Ishikawa (cell line): ENCODE results near the gene CD86.

Experiments used
- CEBPB ChIP-seq: IDR thresholded peaks from 2 replicates; pipeline ENCODE4 v1.6.1; 2012
- CREB1 ChIP-seq: IDR thresholded peaks from 2 replicates; pipeline ENCODE4 v1.6.1; 2012; ENCODE audit warnings: low read depth
- EGR1 ChIP-seq: IDR thresholded peaks from 2 replicates; pipeline ENCODE4 v1.6.1; 2012
- EP300 ChIP-seq: IDR thresholded peaks from 2 replicates; pipeline ENCODE4 v1.6.1; 2012; ENCODE audit warnings: borderline replicate concordance
- FOXM1 ChIP-seq: IDR thresholded peaks from 2 replicates; pipeline ENCODE4 v1.6.1; 2012; ENCODE audit warnings: low read depth, borderline replicate concordance
- NFIC ChIP-seq: IDR thresholded peaks from 2 replicates; pipeline ENCODE4 v1.6.1; 2012
- RAD21 ChIP-seq: IDR thresholded peaks from 2 replicates; pipeline ENCODE4 v1.6.1; 2012; ENCODE audit warnings: low read depth
- TAF1 ChIP-seq: IDR thresholded peaks from 2 replicates; pipeline ENCODE4 v1.6.1; 2012; ENCODE audit warnings: low read depth, mild to moderate bottlenecking
- TCF12 ChIP-seq: IDR thresholded peaks from 2 replicates; pipeline ENCODE4 v1.6.1; 2012; ENCODE audit warnings: low read depth
- TEAD4 ChIP-seq: IDR thresholded peaks from 2 replicates; pipeline ENCODE4 v1.6.1; 2012
- YY1 ChIP-seq: IDR thresholded peaks from 2 replicates; pipeline ENCODE4 v1.6.1; 2012; ENCODE audit warnings: low read depth
- ZBTB7A ChIP-seq: IDR thresholded peaks from 2 replicates; pipeline ENCODE4 v1.6.1; 2012; ENCODE audit warnings: low read depth
- TF ChIP-seq, protein P1 (sequence below): IDR thresholded peaks from 2 replicates; pipeline ENCODE4 v1.6.1; 2012
- TF ChIP-seq, protein P2 (sequence below): IDR thresholded peaks from 2 replicates; pipeline ENCODE4 v1.6.1; 2012; ENCODE audit warnings: low read depth, mild to moderate bottlenecking
- TF ChIP-seq, protein P3 (sequence below): IDR thresholded peaks from 2 replicates; pipeline ENCODE4 v1.6.1; 2012

CD86 gene

DNA sequence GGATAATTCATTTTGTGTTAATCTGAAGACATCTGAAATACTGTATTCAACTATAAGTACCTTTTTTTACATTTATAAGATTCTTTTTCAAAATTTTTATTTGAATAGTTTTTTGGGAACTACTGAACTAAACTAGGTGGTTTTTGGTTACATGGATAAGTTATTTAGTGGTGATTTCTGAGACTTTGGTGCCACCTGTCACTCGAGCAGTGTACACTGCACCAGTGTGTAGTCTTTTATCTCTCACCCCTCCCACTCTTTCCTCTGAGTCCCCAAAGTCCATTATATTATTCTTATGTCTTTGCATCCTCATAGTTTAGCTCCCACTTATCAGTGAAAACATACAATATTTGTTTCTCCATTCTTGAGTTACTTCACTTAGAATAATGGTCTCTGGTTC lies 57.6 kb downstream of the CD86 start:
- TF ChIP-seq TAF1 (no peak), FOXM1 (no peak), TCF12 (no peak)
- TF ChIP-seq, protein P1, sequence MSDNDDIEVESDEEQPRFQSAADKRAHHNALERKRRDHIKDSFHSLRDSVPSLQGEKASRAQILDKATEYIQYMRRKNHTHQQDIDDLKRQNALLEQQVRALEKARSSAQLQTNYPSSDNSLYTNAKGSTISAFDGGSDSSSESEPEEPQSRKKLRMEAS: no peak

DNA sequence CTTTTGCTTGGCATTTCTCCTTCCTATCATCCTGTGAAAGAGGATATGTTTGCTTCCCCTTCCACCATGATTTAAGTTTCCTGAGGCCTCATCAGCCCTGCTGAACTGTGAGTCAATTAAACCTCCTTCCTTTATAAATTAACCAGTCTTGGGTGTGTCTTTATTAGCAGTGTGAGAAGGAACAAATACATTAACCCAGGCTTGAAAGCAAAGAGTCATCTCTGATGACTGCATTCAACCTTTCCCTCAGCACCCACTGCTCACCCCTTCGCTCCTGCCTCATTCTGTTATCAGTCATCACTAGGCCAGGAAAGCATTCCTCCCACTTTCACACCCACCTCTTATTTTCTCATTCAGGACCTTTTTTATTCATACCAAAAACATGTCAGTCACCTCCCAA lies 68.7 kb downstream of the CD86 start:
- TF ChIP-seq EGR1 (no peak), CREB1 (no peak), TEAD4 (no peak), YY1 (no peak)
- TF ChIP-seq, protein P2, sequence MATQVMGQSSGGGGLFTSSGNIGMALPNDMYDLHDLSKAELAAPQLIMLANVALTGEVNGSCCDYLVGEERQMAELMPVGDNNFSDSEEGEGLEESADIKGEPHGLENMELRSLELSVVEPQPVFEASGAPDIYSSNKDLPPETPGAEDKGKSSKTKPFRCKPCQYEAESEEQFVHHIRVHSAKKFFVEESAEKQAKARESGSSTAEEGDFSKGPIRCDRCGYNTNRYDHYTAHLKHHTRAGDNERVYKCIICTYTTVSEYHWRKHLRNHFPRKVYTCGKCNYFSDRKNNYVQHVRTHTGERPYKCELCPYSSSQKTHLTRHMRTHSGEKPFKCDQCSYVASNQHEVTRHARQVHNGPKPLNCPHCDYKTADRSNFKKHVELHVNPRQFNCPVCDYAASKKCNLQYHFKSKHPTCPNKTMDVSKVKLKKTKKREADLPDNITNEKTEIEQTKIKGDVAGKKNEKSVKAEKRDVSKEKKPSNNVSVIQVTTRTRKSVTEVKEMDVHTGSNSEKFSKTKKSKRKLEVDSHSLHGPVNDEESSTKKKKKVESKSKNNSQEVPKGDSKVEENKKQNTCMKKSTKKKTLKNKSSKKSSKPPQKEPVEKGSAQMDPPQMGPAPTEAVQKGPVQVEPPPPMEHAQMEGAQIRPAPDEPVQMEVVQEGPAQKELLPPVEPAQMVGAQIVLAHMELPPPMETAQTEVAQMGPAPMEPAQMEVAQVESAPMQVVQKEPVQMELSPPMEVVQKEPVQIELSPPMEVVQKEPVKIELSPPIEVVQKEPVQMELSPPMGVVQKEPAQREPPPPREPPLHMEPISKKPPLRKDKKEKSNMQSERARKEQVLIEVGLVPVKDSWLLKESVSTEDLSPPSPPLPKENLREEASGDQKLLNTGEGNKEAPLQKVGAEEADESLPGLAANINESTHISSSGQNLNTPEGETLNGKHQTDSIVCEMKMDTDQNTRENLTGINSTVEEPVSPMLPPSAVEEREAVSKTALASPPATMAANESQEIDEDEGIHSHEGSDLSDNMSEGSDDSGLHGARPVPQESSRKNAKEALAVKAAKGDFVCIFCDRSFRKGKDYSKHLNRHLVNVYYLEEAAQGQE: no peak

DNA sequence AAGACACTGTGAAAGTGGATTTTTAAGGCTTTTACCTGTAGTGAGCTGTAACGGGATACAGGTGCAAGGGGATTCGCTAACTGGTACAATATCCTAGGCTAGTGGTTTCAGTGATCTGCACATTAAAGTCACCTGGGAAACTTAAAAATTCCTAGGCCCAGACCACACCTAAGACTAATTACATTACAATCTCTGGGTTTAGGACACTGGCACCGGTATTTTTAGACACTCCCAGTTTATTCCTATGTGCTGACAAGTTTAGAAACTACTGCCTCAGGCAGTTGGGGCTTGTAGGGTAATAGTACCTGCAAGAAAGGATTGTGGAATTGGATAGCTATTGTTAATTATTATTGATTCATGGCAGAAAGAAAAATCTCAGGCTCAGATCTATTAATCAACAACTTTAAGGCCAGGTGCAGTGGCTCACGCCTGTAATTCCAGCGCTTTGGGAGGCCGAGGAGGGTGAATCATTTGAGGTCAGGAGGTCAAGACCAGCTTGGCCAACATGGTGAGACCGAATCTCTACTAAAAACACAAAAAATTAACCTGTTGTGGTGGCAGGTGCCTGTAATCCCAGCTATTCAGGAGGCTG lies 77.9 kb downstream of the CD86 start:
- TF ChIP-seq RAD21 (no peak), TEAD4 (no peak), TAF1 (no peak), CREB1 (no peak), ZBTB7A (no peak), NFIC (no peak), YY1 (no peak), EP300 (no peak)
- TF ChIP-seq, protein P3, sequence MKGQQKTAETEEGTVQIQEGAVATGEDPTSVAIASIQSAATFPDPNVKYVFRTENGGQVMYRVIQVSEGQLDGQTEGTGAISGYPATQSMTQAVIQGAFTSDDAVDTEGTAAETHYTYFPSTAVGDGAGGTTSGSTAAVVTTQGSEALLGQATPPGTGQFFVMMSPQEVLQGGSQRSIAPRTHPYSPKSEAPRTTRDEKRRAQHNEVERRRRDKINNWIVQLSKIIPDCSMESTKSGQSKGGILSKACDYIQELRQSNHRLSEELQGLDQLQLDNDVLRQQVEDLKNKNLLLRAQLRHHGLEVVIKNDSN: no peak
- TF ChIP-seq, protein P2: no peak

DNA sequence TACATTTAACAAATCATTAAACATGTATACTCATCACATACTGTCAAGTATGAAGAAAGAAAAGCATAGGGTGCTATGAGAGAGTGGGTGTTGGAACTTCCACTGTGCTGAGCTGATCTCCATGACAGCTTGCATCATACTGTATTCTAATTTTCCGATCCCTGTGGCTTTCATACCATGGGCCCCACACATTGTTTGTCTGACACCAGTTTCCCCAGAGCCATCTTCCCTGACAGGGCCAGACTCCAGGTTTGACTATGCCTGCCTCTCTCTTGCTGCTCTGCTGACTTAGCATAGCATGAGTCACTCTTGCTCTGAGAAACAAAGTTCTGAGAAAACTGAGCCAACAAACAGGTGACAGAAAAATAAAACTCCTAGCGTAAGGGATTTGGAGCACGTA lies 91.3 kb downstream of the CD86 start:
- no peak for TF ChIP-seq RAD21
- TF ChIP-seq, protein P3: no peak
- TF ChIP-seq, protein P2: no peak
- no peak for TF ChIP-seq TCF12
- no peak for TF ChIP-seq ZBTB7A
- no peak for TF ChIP-seq YY1
- TF ChIP-seq, protein P1: no peak
- no peak for TF ChIP-seq EP300
- no peak for TF ChIP-seq TEAD4
- TF ChIP-seq TAF1: no peak
- TF ChIP-seq FOXM1: no peak
- no peak for TF ChIP-seq CEBPB
- no peak for TF ChIP-seq CREB1
- no peak for TF ChIP-seq NFIC
- TF ChIP-seq EGR1: no peak

DNA sequence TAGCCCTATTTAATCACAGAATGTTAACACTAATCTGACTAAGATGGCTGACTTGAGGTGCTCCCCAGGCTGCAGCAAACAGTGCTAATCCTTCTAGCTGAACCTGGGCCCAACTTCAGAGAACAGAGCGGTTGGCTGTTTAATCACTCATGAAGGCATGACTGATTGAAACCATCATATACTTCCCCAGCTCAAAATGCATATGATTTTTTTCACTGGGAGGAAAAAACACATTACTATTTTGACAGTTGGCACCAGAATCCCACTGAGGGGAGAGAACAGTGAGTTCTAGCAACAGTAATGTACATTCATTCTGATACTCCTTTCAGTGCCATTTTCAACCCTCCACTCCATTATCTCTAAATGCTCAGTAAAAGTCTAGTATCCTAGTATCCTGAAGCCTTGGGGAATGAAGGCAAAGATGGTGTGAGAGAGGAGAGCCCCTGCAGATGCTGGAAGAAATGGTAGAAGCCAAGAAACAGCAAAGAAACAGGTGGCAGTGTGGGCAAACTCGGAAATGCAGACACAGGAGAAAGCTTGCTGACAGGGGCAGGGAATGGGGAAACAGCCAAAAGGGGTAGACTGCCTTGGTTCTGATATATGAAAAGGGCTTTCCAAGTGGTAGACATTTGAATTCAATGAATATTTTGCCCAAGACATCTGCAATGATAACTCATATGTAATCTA lies 93.9 kb downstream of the CD86 start:
- TF ChIP-seq FOXM1: no peak
- TF ChIP-seq, protein P2: no peak
- TF ChIP-seq EGR1: no peak
- TF ChIP-seq ZBTB7A: no peak
- no peak for TF ChIP-seq CREB1
- no peak for TF ChIP-seq TCF12
- TF ChIP-seq TAF1: no peak
- TF ChIP-seq, protein P3: no peak
